ENCODE measurements around the gene GAB2.
"Not testable (repeated sequence)": the region's sequence is repeated elsewhere in the genome, so short reads cannot be mapped to it uniquely, and the experiment has no call there.

DNA sequence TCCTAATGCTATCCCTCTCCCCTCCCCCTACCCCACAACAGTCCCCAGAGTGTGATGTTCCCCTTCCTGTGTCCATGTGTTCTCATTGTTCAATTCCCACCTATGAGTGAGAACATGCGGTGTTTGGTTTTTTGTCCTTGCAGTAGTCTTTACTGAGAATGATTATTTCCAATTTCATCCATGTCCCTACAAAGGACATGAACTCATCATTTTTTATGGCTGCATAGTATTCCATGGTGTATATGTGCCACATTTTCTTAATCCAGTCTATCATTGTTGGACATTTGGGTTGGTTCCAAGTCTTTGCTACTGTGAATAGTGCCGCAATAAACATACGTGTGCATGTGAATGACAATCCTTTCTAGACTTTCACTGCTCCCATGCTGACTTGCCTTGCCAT lies 241.8 kb downstream of the GAB2 start:
- TF ChIP-seq EZH2 (IDR thresholded peaks at IDR 0.05; ENCODE audit: borderline replicate concordance), result not testable (repeated sequence)
- TF ChIP-seq, protein P1, sequence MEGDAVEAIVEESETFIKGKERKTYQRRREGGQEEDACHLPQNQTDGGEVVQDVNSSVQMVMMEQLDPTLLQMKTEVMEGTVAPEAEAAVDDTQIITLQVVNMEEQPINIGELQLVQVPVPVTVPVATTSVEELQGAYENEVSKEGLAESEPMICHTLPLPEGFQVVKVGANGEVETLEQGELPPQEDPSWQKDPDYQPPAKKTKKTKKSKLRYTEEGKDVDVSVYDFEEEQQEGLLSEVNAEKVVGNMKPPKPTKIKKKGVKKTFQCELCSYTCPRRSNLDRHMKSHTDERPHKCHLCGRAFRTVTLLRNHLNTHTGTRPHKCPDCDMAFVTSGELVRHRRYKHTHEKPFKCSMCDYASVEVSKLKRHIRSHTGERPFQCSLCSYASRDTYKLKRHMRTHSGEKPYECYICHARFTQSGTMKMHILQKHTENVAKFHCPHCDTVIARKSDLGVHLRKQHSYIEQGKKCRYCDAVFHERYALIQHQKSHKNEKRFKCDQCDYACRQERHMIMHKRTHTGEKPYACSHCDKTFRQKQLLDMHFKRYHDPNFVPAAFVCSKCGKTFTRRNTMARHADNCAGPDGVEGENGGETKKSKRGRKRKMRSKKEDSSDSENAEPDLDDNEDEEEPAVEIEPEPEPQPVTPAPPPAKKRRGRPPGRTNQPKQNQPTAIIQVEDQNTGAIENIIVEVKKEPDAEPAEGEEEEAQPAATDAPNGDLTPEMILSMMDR (IDR thresholded peaks at IDR 0.05; ENCODE audit: poor library complexity), result not testable (repeated sequence)

Measured in hepatocyte (in vitro differentiated cells).